A673 (cell line): ENCODE results near the gene MYOF. TPM values are rescaled to one million over a fixed set of nuclear protein-coding genes. Genes with fewer than 3 reads are reported as not detected.

Source experiments
- BruUV-seq: library from RNA; stranded (reverse); fragments of 400-500 nt; replicated peaks from 2 replicates; lab custom pipeline; 2021; lab: Mats Ljungman, UMichigan
- CTCF ChIA-PET: fragments of 300-600 bp; sonication (Branson Sonifier 250); formaldehyde crosslinking; loops from one replicate; lab custom pipeline; 2022; ENCODE audit warnings: antibody characterized with exemption; lab: Charles Lee
- POLR2A ChIA-PET: fragments of 300-600 bp; sonication (Branson Sonifier 250); formaldehyde crosslinking; loops from one replicate; lab custom pipeline; 2022; ENCODE audit warnings: antibody characterized with exemption; ENCODE audit not compliant: low non-redundant PET; lab: Charles Lee
- DNase-seq: peaks from one replicate; pipeline ENCODE4 v3.0.0-alpha.2; 2015; ENCODE audit warnings: low spot score
- H3K27ac ChIP-seq: fragments of 200-600 bp; sonication (generic); 2 replicates; pipeline ENCODE4 v1.5.1; 2016; ENCODE audit warnings: mixed run types, low read depth, mild to moderate bottlenecking, mixed read lengths, antibody characterized with exemption, low read length; ENCODE audit not compliant: poor library complexity, severe bottlenecking
- H3K27me3 ChIP-seq: fragments of 200-600 bp; sonication (generic); replicated peaks from 2 replicates; pipeline ENCODE4 v1.6.1; 2017; ENCODE audit warnings: mixed run types, low read depth, mild to moderate bottlenecking, mixed read lengths, antibody characterized with exemption, low read length; ENCODE audit not compliant: insufficient read depth, poor library complexity
- H3K36me3 ChIP-seq: fragments of 200-600 bp; sonication (generic); 2 replicates; pipeline ENCODE4 v1.6.1; 2016; ENCODE audit warnings: mixed run types, mild to moderate bottlenecking, mixed read lengths, antibody characterized with exemption, low read length; ENCODE audit not compliant: insufficient read depth, poor library complexity, severe bottlenecking
- H3K4me1 ChIP-seq: fragments of 200-600 bp; sonication (generic); 2 replicates; pipeline ENCODE4 v1.6.1; 2017; ENCODE audit warnings: mixed run types, mild to moderate bottlenecking, mixed read lengths, antibody characterized with exemption, low read length; ENCODE audit not compliant: insufficient read depth, poor library complexity, severe bottlenecking
- H3K4me3 ChIP-seq: fragments of 200-600 bp; sonication (generic); 2 replicates; pipeline ENCODE4 v1.5.1; 2016; ENCODE audit warnings: low read depth, mixed run types, mild to moderate bottlenecking, mixed read lengths, low read length; ENCODE audit not compliant: poor library complexity, severe bottlenecking
- H3K9me3 ChIP-seq: fragments of 200-600 bp; sonication (generic); 2 replicates; pipeline ENCODE4 v1.6.1; 2016; ENCODE audit warnings: mixed run types, low read depth, mild to moderate bottlenecking, mixed read lengths, antibody characterized with exemption, low read length; ENCODE audit not compliant: poor library complexity, severe bottlenecking
- CTCF ChIP-seq: fragments of 300-800, 200-600 bp; sonication (generic); conservative IDR thresholded peaks from 2 replicates; pipeline ENCODE4 v1.5.1; 2017; ENCODE audit warnings: low read depth, mild to moderate bottlenecking, antibody characterized with exemption, low read length, moderate library complexity, mixed read lengths
- EZH2 ChIP-seq: fragments of 200-600 bp; sonication (generic); IDR thresholded peaks from 2 replicates; pipeline ENCODE4 v1.6.1; 2017; ENCODE audit warnings: borderline replicate concordance, low read depth, mild to moderate bottlenecking, mixed read lengths, antibody characterized with exemption, low read length; ENCODE audit not compliant: poor library complexity, severe bottlenecking
- intact Hi-C: fragments of 100-400 bp; cut with micrococcal nuclease; formaldehyde crosslinking; loops from one replicate; pipeline ENCODE4 v1.10.0; 2022; ENCODE audit not compliant: unreplicated experiment
- total RNA-seq: library from RNA; stranded (reverse); gene quantifications from 2 replicates; pipeline ENCODE4 v1.2.3, GENCODE V29; 2021

MYOF gene
- total RNA-seq, 1 experiment from 2014 or later: 24.2 TPM

GRCh38 chr10:93434991-93435491, 47.1 kb downstream of the MYOF start:
- H3K27me3 ChIP-seq: no peaks in the 10 kb centered on the region
- POLR2A ChIA-PET: no interaction called here
- peaks cover 36% of the 10 kb centered on the region for H3K4me1 ChIP-seq
- H3K27ac ChIP-seq: peak overlapping the region; percentile 95
- TF ChIP-seq CTCF (no peak), EZH2 (no peak)
- CTCF ChIA-PET: no interaction called here
- no peaks in the 10 kb centered on the region for H3K36me3 ChIP-seq
- no peak for DNase-seq
- intact Hi-C loops: no loop called here
- no peaks in the 10 kb centered on the region for H3K9me3 ChIP-seq
- no peak overlapping the region for H3K4me3 ChIP-seq
- BruUV-seq: no TSS peak

GRCh38 chr10:93431361-93431760, 50.8 kb downstream of the MYOF start:
- intact Hi-C loops: no loop called here
- no TSS peak for BruUV-seq
- no peak overlapping the region for H3K27ac ChIP-seq
- no peak for DNase-seq
- no peaks in the 10 kb centered on the region for H3K27me3 ChIP-seq
- TF ChIP-seq EZH2 (no peak), CTCF (no peak)
- no peaks in the 10 kb centered on the region for H3K36me3 ChIP-seq
- POLR2A ChIA-PET: no interaction called here
- no peaks in the 10 kb centered on the region for H3K9me3 ChIP-seq
- CTCF ChIA-PET: no interaction called here
- H3K4me3 ChIP-seq: no peak overlapping the region
- H3K4me1 ChIP-seq: peaks cover 9% of the 10 kb centered on the region

DNA sequence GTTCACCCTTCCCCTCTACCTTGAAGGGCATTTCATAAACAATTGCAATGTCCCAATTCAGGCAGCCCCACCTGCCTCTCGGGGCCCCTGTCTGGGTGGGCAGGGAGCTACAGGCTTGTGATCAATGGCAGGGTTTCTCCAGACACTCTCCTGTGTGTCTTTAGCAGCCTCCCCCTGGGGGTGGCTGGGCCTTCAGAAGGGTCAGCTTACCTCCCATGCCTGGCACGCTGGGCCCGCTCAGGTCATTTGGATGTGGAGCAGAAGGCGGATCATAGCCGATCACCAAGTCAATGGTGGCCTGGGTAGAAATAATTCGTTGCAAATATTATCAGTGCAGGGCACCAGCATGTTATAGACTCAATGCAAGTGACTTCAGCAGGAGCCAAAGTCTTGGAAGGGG, 56.3 kb downstream of the MYOF start:
- Histone ChIP-seq H3K9me3 (no peaks in the 10 kb centered on the region), H3K27me3 (no peaks in the 10 kb centered on the region), H3K27ac (no peak overlapping the region), H3K36me3 (no peaks in the 10 kb centered on the region), H3K4me3 (no peak overlapping the region), H3K4me1 (no peaks in the 10 kb centered on the region)
- DNase-seq: no peak
- CTCF ChIA-PET: no interaction called here
- POLR2A ChIA-PET: no interaction called here
- BruUV-seq: no TSS peak
- intact Hi-C loops: no loop called here
- TF ChIP-seq CTCF: no peak
- no peak for TF ChIP-seq EZH2
